ENCODE measurements around the gene NEDD1.

Gene NEDD1

DNA sequence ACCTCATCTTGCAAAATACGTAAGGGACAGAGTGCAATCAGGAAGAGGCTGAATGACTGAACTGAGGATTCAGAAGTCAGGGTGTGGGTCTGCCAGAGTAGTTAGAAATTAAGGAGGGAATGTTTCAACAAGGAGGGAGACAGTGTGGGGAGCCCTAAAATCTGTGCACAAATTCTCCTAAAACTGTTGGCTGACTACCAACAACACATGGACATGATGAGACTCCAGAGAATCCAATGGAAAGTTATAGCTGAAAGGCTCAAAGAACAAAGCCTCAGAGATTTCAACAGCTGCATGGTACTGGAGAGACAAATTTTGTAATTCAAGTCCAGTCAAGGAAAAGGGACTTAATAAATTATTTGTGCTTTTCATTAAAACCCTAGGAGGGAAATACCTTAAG is 36.1 kb upstream of the NEDD1 start:
- ChIA-PET POLR2A (no interaction called here), CTCF (no interaction called here)
- no peak for DNase-seq (ENCODE audit: extremely low spot score)
- TF ChIP-seq, protein P1, sequence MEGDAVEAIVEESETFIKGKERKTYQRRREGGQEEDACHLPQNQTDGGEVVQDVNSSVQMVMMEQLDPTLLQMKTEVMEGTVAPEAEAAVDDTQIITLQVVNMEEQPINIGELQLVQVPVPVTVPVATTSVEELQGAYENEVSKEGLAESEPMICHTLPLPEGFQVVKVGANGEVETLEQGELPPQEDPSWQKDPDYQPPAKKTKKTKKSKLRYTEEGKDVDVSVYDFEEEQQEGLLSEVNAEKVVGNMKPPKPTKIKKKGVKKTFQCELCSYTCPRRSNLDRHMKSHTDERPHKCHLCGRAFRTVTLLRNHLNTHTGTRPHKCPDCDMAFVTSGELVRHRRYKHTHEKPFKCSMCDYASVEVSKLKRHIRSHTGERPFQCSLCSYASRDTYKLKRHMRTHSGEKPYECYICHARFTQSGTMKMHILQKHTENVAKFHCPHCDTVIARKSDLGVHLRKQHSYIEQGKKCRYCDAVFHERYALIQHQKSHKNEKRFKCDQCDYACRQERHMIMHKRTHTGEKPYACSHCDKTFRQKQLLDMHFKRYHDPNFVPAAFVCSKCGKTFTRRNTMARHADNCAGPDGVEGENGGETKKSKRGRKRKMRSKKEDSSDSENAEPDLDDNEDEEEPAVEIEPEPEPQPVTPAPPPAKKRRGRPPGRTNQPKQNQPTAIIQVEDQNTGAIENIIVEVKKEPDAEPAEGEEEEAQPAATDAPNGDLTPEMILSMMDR (IDR thresholded peaks at IDR 0.05; ENCODE audit: control extremely low read depth, extremely low read depth, low read depth, missing control alignments), result no peak

DNA sequence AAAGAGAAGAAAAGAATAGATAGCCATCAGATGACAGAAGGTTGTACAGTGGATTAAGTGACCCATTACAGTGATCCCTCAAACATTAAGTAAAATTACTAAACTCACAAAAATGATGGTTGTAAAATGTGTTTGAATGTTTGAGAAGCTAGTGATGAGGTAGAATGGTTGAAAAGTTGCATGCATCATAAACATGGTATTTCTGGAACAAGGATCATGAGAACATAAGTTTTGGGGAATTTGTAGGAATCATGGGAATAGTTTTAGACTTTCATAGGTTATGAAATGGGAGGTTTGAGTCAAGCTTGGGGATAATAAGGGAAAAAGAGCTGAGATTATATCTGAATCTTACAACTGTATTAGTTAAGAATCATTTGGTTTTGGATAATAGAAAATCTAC is 34.1 kb upstream of the NEDD1 start:
- ChIA-PET POLR2A (no interaction called here), CTCF (interaction anchor here (1.1 to 1.6 kb wide), 2 partner anchors 9 to 12 kb away, joined by 3 to 4 read pairs; no protein-coding TSS in a partner anchor)
- TF ChIP-seq, protein P1 (IDR thresholded peaks at IDR 0.05; ENCODE audit: control extremely low read depth, extremely low read depth, low read depth, missing control alignments), result no peak
- no peak for DNase-seq (ENCODE audit: extremely low spot score)

DNA sequence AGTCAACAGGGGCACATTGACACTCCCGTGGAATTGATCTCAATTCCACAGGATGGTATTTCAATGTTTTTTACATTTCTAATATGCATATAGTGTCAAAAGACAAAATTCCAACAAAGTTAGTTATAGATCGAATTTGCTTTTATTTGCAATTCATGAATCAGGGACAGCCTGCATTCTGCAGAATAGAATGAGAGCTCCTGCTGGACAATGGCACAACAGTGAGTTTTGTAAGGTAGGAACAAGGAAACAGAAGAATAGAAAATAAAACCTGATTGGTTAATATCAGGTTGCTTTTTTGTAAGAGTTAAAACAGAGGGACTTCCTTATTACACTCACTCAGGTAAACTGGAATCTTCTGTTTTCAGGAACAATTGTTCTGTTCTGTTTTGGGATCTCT is 32.8 kb upstream of the NEDD1 start:
- ChIA-PET POLR2A (no interaction called here), CTCF (no interaction called here)
- no peak for DNase-seq (ENCODE audit: extremely low spot score)
- TF ChIP-seq, protein P1 (IDR thresholded peaks at IDR 0.05; ENCODE audit: control extremely low read depth, extremely low read depth, low read depth, missing control alignments), result no peak

DNA sequence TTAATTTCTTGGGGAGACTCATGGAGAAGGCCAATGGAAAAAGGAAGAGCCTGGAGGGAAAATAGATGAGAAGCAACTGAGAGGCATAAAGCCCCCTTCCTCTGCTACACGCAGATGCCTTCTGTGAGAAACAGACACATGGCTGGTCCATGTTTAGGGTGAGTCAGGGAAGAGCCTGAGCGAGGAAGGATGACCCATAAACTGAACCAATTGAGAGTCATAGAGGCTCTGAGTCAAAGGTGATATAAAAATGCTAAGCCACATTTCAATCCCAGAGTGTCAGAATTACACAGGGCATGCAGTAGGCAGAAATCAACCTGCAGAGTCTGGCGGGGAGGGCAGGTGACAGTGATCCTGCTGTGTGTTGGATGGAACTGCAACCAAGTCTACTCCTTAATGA is 30.1 kb upstream of the NEDD1 start:
- POLR2A ChIA-PET, result no interaction called here

DNA sequence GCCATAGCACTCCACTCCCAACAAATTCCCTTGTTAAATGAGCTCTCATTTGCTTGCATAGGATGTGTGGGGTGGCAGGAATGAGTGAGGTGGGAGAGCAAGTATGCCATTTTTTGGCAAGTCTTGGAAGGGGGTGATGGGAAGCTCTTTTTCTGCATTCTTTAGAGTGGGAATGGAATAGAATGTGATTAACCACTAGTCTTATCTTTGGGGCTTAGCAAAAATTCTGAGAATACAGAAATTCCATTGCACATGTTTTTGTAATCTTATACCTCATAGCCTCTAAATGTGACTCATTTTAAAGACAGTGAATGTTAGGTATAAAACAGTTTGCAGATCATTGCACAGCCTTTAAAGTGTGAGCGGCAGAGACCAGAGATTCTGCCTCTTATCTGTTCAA is 28.4 kb upstream of the NEDD1 start:
- ChIA-PET CTCF (no interaction called here), POLR2A (no interaction called here)
- no peak for DNase-seq (ENCODE audit: extremely low spot score)
- TF ChIP-seq, protein P1 (IDR thresholded peaks at IDR 0.05; ENCODE audit: control extremely low read depth, extremely low read depth, low read depth, missing control alignments), result no peak

More for the DNA sequence above, 30.1 kb upstream of the NEDD1 start:
- CTCF ChIA-PET, result no interaction called here
- no peak for DNase-seq (ENCODE audit: extremely low spot score)
- TF ChIP-seq, protein P1 (IDR thresholded peaks at IDR 0.05; ENCODE audit: control extremely low read depth, extremely low read depth, low read depth, missing control alignments), result no peak

DNA sequence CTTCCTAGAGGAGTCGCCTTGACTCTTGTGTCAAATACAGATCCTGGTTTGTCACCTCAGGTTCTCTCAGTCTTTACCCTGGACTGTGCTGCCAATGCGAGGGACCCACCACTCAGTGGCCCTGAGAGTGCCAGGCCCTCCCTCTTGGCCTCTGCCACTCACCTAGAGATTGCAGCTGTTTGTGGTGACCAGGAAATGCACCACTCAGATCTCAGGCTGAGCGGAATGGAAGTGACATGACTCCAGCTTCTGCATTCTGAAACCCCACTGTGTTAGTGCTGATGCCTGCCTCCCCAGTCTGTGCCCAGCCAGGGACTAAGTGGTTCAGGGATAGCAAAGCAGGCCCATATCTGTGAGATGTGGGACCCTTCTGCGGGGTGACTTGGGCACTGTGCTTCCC is 27.8 kb upstream of the NEDD1 start:
- ChIA-PET CTCF (no interaction called here), POLR2A (no interaction called here)
- TF ChIP-seq, protein P1 (IDR thresholded peaks at IDR 0.05; ENCODE audit: control extremely low read depth, extremely low read depth, low read depth, missing control alignments), result no peak
- no peak for DNase-seq (ENCODE audit: extremely low spot score)

DNA sequence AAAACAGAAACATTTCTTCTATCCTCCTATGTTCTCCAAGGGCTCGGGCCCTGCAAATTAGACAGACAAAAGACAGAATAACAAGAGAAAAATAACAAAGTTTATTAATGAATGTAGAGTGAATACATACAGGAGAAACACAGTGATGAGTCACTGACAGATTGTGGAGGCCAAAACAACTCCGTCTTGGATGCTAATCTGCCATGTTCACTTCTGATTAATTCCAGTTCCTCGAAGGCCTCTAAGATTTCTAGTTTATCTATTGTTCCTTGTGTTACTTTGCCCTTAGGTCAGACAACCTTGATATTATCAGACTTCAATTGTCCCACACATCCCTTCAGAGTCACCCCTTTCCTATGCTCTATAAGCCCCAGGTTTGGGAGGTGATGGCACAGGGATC is 26.8 kb upstream of the NEDD1 start:
- TF ChIP-seq, protein P1 (IDR thresholded peaks at IDR 0.05; ENCODE audit: control extremely low read depth, extremely low read depth, low read depth, missing control alignments), result no peak
- no peak for DNase-seq (ENCODE audit: extremely low spot score)
- CTCF ChIA-PET, result no interaction called here
- POLR2A ChIA-PET, result no interaction called here
